Measurements from ENCODE around the gene FOXN1. TPM values are rescaled to one million over a fixed set of nuclear protein-coding genes. Genes with fewer than 3 reads are reported as not detected.

The FOXN1 gene
- total and polyA plus RNA-seq, 2 of the 4 experiments (the other 2 are of a cell fraction) = not detected

- Histone ChIP-seq H3K79me1 (ENCODE audit: low read depth in 1 of 2, low read length in 2 of 2) (peaks cover 4 to 11% of the 10 kb centered on the region in 2 experiments; a peak in 2 of 4 replicates), H4K91ac (ENCODE audit: insufficient read depth, low read depth, low read length) (no peak overlapping the region), H3K4ac (ENCODE audit: low read depth, low read length) (no peak overlapping the region), H2BK120ac (ENCODE audit: low read depth, low read length) (no peak overlapping the region), H3K14ac (replicated peaks; ENCODE audit: low read depth, low read length) (no peak overlapping the region), H3K9ac (ENCODE audit: low read depth, low read length) (no peak overlapping the region), H3K4me2 (ENCODE audit: low read depth, low read length) (no peak overlapping the region), H2BK15ac (ENCODE audit: low read depth, low read length) (no peak overlapping the region), H2AK9ac (replicated peaks; ENCODE audit: low read depth, low read length, poor library complexity) (no peak overlapping the region), H3K27me3 (ENCODE audit: control insufficient read depth, insufficient read depth, low read length) (no peaks in the 10 kb centered on the region), H4K8ac (ENCODE audit: low read depth in 2 of 2, low read length in 2 of 2) (no peak overlapping the region), H3K23ac (ENCODE audit: low read depth, low read length) (no peak overlapping the region), H3K4me1 (ENCODE audit: control insufficient read depth, insufficient read depth, low read length) (peaks cover 6% of the 10 kb centered on the region; the same call in 1 of the 2 replicates), H3K18ac (ENCODE audit: low read depth, low read length) (no peak overlapping the region), H3K9me1 (ENCODE audit: insufficient read depth, low read length) (peaks cover 11% of the 10 kb centered on the region), H4K5ac (ENCODE audit: low read depth, low read length) (no peak overlapping the region), H3K27ac (ENCODE audit: insufficient read depth, low read length) (no peak overlapping the region), H3K4me3 (ENCODE audit: insufficient read depth, low read depth, low read length) (no peak overlapping the region), H3K9me3 (ENCODE audit: control insufficient read depth, insufficient read depth, low read length) (no peaks in the 10 kb centered on the region), H2BK5ac (ENCODE audit: low read depth, low read length, poor library complexity, severe bottlenecking) (no peak overlapping the region), H2AK5ac (ENCODE audit: low read depth, low read length) (no peak overlapping the region), H3K36me3 (ENCODE audit: control insufficient read depth, insufficient read depth, low read length) (peaks cover 23% of the 10 kb centered on the region), H2AFZ (replicated peaks; ENCODE audit: low read length, poor library complexity) (no peak overlapping the region), H4K20me1 (ENCODE audit: insufficient read depth, low read length) (no peaks in the 10 kb centered on the region), H3K56ac (ENCODE audit: extremely low read depth, insufficient read depth, low read length) (no peak overlapping the region), H2BK20ac (ENCODE audit: low read depth, low read length) (no peak overlapping the region)
- POLR2A ChIA-PET (ENCODE audit: unreplicated experiment) = no interaction called here
- BruUV-seq (replicated peaks) = no TSS peak
- no peak for ATAC-seq (ENCODE audit: low read depth)
- in situ Hi-C loops (cut with MboI; ENCODE audit: low sequenced_read_pairs) = no loop called here
- intact Hi-C loops (cut with micrococcal nuclease) = no loop called here
- dilution Hi-C loops (cut with HindIII; ENCODE audit: low sequenced_read_pairs, unreplicated experiment) = no loop called here
- WGBS, 2 experiments (ENCODE audit: extremely low coverage in 2 of 2, insufficient read length in 1 of 2) = 100% methylated on average over 3 of the region's 8 CpGs; no CpG with 5 or more reads in 1 of the 2 experiments
- no peak for DNase-seq
- TF ChIP-seq BHLHE40 (IDR thresholded peaks at IDR 0.05; ENCODE audit: low read depth, low read length) (no peak), POLR2A (IDR thresholded peaks at IDR 0.05; ENCODE audit: low read depth, low read length) (no peak), RFX5 (IDR thresholded peaks at IDR 0.05; ENCODE audit: low read depth, low read length) (no peak)
- CTCF ChIA-PET = no interaction called here
Observed at GRCh38 chr17:28578246-28579195, 72.4 kb downstream of the FOXN1 start.
